Measurements from ENCODE around the gene RBM47.

GRCh38 chr4:40479378-40479777, 150.3 kb downstream of the RBM47 start:
- TF ChIP-seq, protein P1, sequence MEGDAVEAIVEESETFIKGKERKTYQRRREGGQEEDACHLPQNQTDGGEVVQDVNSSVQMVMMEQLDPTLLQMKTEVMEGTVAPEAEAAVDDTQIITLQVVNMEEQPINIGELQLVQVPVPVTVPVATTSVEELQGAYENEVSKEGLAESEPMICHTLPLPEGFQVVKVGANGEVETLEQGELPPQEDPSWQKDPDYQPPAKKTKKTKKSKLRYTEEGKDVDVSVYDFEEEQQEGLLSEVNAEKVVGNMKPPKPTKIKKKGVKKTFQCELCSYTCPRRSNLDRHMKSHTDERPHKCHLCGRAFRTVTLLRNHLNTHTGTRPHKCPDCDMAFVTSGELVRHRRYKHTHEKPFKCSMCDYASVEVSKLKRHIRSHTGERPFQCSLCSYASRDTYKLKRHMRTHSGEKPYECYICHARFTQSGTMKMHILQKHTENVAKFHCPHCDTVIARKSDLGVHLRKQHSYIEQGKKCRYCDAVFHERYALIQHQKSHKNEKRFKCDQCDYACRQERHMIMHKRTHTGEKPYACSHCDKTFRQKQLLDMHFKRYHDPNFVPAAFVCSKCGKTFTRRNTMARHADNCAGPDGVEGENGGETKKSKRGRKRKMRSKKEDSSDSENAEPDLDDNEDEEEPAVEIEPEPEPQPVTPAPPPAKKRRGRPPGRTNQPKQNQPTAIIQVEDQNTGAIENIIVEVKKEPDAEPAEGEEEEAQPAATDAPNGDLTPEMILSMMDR (IDR thresholded peaks at IDR 0.05), result no peak
- no peak for TF ChIP-seq EZH2 (IDR thresholded peaks at IDR 0.05; ENCODE audit: borderline replicate concordance, insufficient read depth, low read depth, low read length, poor library complexity, severe bottlenecking)

Data from B cell (primary cell).